Activated CD4-positive, alpha-beta T cell treated with anti-CD3 and anti-CD28 coated beads for 4 hours (primary cell): Measurements from ENCODE around the gene AFG1L.
"Not testable (repeated sequence)": the region's sequence is repeated elsewhere in the genome, so short reads cannot be mapped to it uniquely, and the experiment has no call there.

Source experiments
- DNase-seq, 2 donors: peaks; one replicate each; pipeline ENCODE4 v3.0.0-alpha.2; 2020

AFG1L gene

GRCh38 chr6:108294727-108295625 is at the start of gene AFG1L:
Gene AFG1L (plus strand): TSS chr6:108295054. CDS start chr6:108295080, 26 bp downstream.
- peak; percentile 85 to 87 for DNase-seq

- not testable (repeated sequence) for DNase-seq
These were observed 49.8 kb upstream of the AFG1L start for GRCh38 chr6:108245095-108245494.

GRCh38 chr6:108247965-108248536 is 46.8 kb upstream of the AFG1L start:
- no peak for DNase-seq

DNA sequence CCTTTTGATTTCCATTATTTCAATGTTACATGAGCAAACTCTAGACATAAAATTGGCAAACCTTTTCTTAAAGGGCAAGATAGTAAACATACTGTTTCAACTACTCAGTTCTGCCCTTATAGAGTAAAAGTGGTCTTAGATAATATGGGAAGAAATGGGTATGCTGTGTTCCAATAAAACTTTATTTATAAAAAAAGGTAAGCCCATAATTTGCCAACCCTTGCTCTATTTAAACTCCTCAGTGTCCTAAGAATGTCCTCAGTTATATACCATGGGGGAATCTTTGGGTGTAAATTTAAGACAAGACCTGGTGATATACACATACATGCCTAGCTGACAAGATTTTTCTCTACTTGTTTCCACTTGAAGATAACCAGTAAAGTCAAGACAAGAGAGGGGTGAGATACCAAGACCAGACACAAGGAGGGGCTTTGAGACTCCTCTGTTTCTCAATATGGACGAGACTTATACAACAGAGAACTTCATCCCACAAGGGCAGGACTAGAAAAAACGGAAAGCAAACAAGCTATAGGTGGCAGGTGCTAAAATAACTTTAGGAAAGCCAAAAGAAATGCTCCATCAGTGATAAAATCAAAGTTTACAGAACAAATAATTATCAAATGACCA is 44.5 kb upstream of the AFG1L start:
- DNase-seq: no peak

DNA sequence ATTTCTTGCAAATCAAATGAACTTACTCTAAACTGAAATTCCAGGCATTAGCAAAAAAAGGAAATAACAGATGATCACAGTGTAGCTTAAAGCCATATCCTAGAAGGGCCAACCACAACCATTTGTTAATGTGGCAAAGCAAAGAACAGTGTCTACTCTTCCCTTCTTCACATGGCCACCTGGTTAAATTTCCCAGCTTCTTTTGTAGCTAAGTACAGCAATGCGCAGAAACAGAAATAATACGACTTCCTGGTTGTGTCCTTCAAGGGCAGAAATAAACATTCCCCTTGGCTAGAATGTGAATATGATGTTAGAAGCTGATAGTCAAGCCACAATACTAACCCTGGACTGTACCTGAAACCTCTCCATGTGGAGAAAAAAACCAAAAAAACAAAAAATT is 43.6 kb upstream of the AFG1L start:
- DNase-seq: no peak

DNA sequence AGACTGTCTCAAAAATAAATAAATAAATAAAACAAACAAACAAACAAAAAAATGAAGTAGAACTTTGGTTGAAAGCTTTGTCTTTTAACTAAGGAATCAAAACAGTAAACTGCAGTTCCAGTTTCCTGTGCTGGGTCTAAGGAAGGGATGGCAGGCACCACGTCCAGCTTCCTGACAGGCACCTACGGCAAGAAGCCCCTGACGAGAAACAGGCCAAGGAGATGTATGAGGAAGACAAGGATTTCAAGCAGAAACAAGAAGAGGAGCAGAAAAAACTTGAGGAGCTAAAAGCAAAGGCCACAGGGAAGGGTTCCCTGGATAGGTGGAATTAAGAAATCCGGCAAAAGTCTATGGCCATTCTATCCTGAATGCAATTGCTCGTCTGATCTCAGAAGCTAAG is 42.8 kb upstream of the AFG1L start:
- DNase-seq: no peak

- DNase-seq: no peak
These were observed 41.6 kb upstream of the AFG1L start for GRCh38 chr6:108253241-108253640.

DNA sequence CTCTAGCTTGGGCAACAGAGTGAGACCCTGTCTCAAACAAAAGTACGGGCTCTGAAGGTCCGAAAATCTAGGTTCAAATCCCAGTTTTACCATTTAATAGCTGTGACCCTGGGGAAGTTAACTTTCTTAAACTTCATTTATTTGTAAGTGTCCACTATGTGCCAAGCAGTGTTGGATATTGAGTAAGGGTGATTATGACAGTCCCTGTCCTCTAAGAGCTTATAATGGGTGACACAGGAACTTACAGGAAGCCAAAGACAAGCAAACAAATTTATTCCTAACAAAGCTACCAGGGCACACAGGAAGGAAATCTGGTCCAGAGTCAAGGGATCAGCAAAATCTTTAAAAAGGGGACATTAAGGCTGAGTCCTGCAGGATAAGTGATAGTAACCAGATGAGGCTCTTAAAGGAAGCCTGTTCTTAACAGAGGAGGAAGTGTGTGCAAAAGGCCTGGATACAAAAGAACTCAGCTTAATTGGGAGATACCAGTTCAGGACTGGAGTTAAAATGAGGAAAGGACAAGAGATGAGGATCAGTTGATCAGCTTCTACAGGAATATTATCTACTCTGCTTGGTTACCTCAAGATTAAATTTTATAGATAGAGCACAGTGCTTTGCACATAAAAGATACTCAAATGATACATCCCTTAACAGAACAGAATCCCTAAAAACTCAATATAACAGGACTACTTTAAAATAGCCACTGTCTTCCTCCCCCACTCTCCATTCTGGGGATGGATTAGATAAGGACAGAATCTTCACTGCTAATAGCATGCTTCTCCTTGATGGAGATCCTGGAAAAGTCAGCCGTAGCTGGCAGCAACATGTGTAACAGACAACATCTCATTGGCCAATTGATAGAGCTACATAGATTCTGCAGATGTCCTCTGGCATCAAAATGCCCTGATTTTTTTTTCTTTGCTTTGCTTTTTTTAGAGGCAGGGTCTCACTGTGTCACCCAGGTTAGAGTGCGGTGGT is 40.1 kb upstream of the AFG1L start:
- DNase-seq: no peak

- peak; percentile 4 to 9 for DNase-seq
These were observed 34.6 kb upstream of the AFG1L start for GRCh38 chr6:108260126-108260808.

DNA sequence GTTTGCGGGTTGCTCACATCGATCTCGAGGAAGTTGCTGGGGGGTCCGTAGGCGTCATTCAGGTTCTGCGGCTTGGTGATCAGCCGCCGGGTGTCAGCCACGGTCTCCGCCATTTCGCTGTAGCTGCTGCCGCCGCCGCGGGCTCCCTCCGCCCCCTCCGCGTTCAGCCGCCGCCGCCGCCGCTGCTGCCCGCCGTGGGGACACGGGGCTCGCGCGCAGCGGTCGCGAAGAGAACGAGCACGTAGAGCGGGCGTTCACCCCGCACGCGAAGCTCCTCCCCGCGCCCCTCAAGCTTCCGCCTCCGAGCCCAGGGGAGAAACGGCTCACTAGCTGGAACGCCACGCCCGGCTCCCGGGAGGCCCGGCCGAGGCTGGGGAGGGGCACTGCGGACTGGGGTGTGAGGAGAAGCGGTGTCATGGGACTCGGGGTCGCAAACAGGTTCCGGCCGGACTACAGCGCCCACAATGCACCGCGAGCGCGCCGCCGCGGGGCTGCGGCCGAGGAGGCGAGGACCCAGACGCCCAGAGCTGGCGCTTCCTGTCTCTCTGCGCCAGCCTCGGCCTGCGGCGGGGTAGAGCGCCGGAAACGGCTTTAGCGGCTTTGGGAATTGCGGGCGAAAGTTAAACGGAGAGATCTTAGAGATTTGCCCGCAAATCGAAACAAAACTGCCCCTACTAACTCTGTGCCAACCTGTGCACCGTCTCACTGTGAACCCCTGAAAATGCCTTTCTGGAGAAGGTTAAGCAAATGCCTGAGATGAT is 33.9 kb upstream of the AFG1L start, which contains the start of gene SNX3:
Gene SNX3 (minus strand): TSS at position 232 of the 761 bp plus-strand sequence. CDS start 119 bp downstream, at position 113.
- DNase-seq: peak; percentile 79 to 80

DNA sequence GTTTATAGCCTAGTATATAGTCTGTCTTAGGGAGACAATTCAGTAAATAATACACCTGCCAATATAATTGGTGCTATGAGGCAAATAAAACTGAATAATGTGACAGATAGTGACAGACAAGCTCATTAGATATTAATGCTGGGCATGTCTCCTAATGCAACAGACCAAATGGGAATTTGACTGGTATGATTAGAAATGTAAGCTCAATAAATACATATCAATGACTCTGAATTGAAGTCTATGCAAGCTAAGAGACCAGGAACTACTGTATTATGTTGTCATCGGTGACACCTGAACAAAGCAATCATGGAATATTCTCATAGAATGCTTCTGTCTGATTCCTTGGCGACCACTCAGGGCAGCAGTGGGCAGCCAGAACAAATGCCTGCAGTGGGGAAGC is 31.5 kb upstream of the AFG1L start:
- DNase-seq: no peak

GRCh38 chr6:108268845-108269244 is 26.0 kb upstream of the AFG1L start:
- no peak for DNase-seq

GRCh38 chr6:108269955-108270354 is 24.9 kb upstream of the AFG1L start:
- DNase-seq: not testable (repeated sequence)

- DNase-seq: no peak
These were observed 20.3 kb upstream of the AFG1L start for GRCh38 chr6:108274546-108274945.

DNA sequence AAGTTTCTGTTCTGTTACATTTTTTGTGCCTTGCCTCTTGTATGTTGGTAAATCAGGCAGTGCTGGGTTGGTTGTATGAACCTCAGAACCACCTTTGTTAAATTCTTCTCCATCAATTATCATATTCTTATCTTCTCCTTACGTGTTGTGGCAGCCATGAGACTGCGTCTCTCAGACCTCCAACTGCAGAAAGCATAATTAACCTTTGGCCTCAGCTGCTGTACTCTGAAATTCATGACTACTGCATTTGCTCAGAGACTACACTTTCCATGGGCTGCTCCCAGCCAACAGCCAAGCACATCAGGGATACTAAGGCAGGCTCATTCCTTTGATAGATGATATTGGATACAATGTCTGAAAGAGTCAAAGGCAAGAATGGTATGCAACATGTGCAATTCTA is 18.9 kb upstream of the AFG1L start:
- DNase-seq: no peak

- DNase-seq: no peak
These were observed 17.6 kb upstream of the AFG1L start for GRCh38 chr6:108277295-108277694.

GRCh38 chr6:108277831-108278230 is 17.0 kb upstream of the AFG1L start:
- DNase-seq: no peak

DNA sequence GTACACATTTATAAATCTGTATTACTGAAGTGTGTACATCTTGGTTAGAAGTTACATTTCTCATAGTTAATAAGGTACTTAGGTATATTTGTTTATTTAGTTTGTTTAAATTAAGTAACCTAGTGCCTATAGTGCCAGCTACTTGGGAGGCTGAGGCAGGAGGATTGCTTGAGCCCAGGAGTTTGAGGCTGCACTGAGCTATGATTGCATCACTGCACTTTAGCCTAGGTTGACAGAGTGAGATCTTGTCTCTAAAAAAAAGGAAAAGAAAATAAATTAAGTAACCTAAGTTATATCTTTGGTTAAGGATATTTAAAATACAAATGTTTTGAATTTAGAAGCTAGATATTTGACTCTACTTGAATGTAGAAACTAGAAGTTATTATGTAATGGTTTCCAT is 9.5 kb upstream of the AFG1L start:
- DNase-seq: no peak

- DNase-seq: no peak
These were observed 8.5 kb upstream of the AFG1L start for GRCh38 chr6:108286366-108286765.

- DNase-seq: no peak
These were observed 7.5 kb upstream of the AFG1L start for GRCh38 chr6:108287373-108287772.

DNA sequence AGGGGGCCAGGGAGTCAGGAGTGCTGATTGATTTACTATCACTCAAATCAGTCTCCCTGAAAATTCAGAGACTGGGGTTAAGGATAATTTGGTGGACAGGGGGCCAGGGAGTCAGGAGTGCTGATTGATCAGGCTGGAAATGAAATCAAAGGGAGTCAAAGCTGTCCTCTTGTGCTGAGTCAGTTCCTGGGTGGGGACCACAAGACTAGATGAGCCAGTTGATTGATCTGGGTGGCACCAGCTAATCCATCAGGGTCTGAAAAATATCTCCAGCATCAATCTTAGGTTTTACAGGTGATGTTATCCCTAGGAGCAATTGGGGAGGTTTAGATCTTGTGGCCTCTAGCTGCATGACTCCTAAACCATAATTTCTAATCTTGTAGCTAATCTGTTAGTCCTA is 6.1 kb upstream of the AFG1L start:
- DNase-seq: no peak
